ENCODE measurements around the gene MUC2.

The MUC2 gene

GRCh38 chr11:1052133-1053011 is 22.3 kb upstream of the MUC2 start:
- no peak for DNase-seq

- no peak for DNase-seq
These were observed 21.4 kb upstream of the MUC2 start for GRCh38 chr11:1053121-1053901.

- DNase-seq, result no peak
These were observed 20.2 kb upstream of the MUC2 start for GRCh38 chr11:1054143-1055108.

GRCh38 chr11:1055109-1055703 is 19.5 kb upstream of the MUC2 start:
- no peak for DNase-seq

- DNase-seq, result no peak
These were observed 18.5 kb upstream of the MUC2 start for GRCh38 chr11:1055990-1056771.

- DNase-seq, result no peak
These were observed 16.9 kb upstream of the MUC2 start for GRCh38 chr11:1057806-1058205.

- DNase-seq, result no peak
These were observed 14.9 kb upstream of the MUC2 start for GRCh38 chr11:1059759-1060158.

- DNase-seq, result no peak
These were observed 14.3 kb upstream of the MUC2 start for GRCh38 chr11:1060410-1060809.

- DNase-seq, result no peak
These were observed 13.6 kb upstream of the MUC2 start for GRCh38 chr11:1060852-1061616.

GRCh38 chr11:1062075-1062820 is 12.4 kb upstream of the MUC2 start:
- no peak for DNase-seq

- DNase-seq, result no peak
These were observed 10.5 kb upstream of the MUC2 start for GRCh38 chr11:1064167-1064566.

GRCh38 chr11:1067812-1068496 is 6.7 kb upstream of the MUC2 start:
- no peak for DNase-seq

GRCh38 chr11:1069740-1070139 is 4.9 kb upstream of the MUC2 start:
- no peak for DNase-seq

GRCh38 chr11:1070594-1071462 is 3.8 kb upstream of the MUC2 start:
- no peak for DNase-seq

- DNase-seq, result no peak
These were observed 3.0 kb upstream of the MUC2 start for GRCh38 chr11:1071571-1072115.

GRCh38 chr11:1072116-1072820 is 2.4 kb upstream of the MUC2 start:
- DNase-seq, result no peak

- DNase-seq, result no peak
These were observed 1.8 kb upstream of the MUC2 start for GRCh38 chr11:1072821-1073231.
